ENCODE data around the gene PIGK. TPM values are rescaled to one million over a fixed set of nuclear protein-coding genes. Genes with fewer than 3 reads are reported as not detected.

The PIGK gene
- total RNA-seq, 1 experiment from 2014 or later: 23.3 TPM

GRCh38 chr1:77051425-77051824 lies 167.8 kb downstream of the PIGK start (continued):
- TF ChIP-seq POLR2AphosphoS5 (IDR thresholded peaks at IDR 0.05; ENCODE audit: low read depth, low read length) (no peak), SP1 (IDR thresholded peaks at IDR 0.05; ENCODE audit: low read depth) (no peak)
- TF ChIP-seq, protein P1, sequence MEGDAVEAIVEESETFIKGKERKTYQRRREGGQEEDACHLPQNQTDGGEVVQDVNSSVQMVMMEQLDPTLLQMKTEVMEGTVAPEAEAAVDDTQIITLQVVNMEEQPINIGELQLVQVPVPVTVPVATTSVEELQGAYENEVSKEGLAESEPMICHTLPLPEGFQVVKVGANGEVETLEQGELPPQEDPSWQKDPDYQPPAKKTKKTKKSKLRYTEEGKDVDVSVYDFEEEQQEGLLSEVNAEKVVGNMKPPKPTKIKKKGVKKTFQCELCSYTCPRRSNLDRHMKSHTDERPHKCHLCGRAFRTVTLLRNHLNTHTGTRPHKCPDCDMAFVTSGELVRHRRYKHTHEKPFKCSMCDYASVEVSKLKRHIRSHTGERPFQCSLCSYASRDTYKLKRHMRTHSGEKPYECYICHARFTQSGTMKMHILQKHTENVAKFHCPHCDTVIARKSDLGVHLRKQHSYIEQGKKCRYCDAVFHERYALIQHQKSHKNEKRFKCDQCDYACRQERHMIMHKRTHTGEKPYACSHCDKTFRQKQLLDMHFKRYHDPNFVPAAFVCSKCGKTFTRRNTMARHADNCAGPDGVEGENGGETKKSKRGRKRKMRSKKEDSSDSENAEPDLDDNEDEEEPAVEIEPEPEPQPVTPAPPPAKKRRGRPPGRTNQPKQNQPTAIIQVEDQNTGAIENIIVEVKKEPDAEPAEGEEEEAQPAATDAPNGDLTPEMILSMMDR (IDR thresholded peaks at IDR 0.05 in 2 of 3, conservative IDR thresholded peaks at IDR 0.05 in 1 of 3; ENCODE audit: borderline replicate concordance in 1 of 3, insufficient read depth in 1 of 3, low read depth in 2 of 3, low read length in 2 of 3): no peak

DNA sequence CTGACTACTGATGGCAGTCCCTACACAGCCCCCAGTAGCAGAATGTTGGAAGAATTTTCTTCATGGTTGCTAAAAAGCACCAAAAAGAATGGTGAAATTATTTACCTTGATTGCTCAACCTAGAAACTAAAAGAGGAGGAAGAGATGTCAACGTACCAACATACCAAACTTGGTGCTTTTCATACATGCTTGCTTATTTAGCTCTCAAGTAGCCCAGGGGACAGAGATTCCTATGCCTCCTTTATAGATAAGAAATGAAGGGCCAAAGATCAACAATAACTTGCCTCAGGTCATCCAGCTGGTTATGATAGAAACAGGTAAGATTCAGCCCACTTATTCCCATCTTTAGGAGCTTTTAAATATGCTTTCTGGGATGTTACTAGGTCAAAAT lies 170.6 kb downstream of the PIGK start:
- CTCF ChIA-PET: no interaction called here
- Histone ChIP-seq H3K9me2 (ENCODE audit: insufficient read depth) (no peaks in the 10 kb centered on the region), H3K79me2 (ENCODE audit: insufficient read depth, low read length) (no peaks in the 10 kb centered on the region), H3K9me3 (ENCODE audit: control insufficient read depth in 1 of 2, insufficient read depth in 1 of 2, low read depth in 1 of 2, low read length in 2 of 2) (no peaks in the 10 kb centered on the region), H3K4me2 (ENCODE audit: low read length) (no peak overlapping the region), H2AFZ (ENCODE audit: low read depth, low read length, poor library complexity, severe bottlenecking) (no peak overlapping the region), H3K4me1 (ENCODE audit: control insufficient read depth in 1 of 2, insufficient read depth in 2 of 2, low read length in 2 of 2) (peaks cover 0 to 10% of the 10 kb centered on the region in 2 experiments; a peak in 1 of 4 replicates), H3K4me3 (replicated peaks in 1 of 2; ENCODE audit: low read depth in 1 of 2, low read length in 2 of 2) (no peak overlapping the region), H3K9ac (ENCODE audit: low read length) (no peak overlapping the region), H4K20me1 (ENCODE audit: insufficient read depth) (no peaks in the 10 kb centered on the region), H3K36me3 (ENCODE audit: control insufficient read depth in 1 of 2, insufficient read depth in 2 of 2, low read length in 2 of 2) (no peaks in the 10 kb centered on the region), H3K27ac (ENCODE audit: low read depth, low read length) (no peak overlapping the region), H3K27me3 (ENCODE audit: insufficient read depth, low read length) (no peaks in the 10 kb centered on the region)
- RAD21 ChIA-PET (ENCODE audit: low non-redundant PET in 1 of 2, low total read pairs in 2 of 2, uncharacterized antibody in 2 of 2, unreplicated experiment in 2 of 2): no interaction called here
- no TSS peak for BruUV-seq (replicated peaks)
- TF ChIP-seq YY1 (IDR thresholded peaks at IDR 0.05; ENCODE audit: extremely low read depth, insufficient replicate concordance, low read depth, low read length): no peak
- TF ChIP-seq CBX3 (IDR thresholded peaks at IDR 0.05; ENCODE audit: low read depth): no peak
- no peak for TF ChIP-seq ZFX (IDR thresholded peaks at IDR 0.05)
- TF ChIP-seq, protein P2, sequence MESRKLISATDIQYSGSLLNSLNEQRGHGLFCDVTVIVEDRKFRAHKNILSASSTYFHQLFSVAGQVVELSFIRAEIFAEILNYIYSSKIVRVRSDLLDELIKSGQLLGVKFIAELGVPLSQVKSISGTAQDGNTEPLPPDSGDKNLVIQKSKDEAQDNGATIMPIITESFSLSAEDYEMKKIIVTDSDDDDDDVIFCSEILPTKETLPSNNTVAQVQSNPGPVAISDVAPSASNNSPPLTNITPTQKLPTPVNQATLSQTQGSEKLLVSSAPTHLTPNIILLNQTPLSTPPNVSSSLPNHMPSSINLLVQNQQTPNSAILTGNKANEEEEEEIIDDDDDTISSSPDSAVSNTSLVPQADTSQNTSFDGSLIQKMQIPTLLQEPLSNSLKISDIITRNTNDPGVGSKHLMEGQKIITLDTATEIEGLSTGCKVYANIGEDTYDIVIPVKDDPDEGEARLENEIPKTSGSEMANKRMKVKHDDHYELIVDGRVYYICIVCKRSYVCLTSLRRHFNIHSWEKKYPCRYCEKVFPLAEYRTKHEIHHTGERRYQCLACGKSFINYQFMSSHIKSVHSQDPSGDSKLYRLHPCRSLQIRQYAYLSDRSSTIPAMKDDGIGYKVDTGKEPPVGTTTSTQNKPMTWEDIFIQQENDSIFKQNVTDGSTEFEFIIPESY (IDR thresholded peaks at IDR 0.05; ENCODE audit: extremely low read depth, insufficient replicate concordance, low read length): no peak
- TF ChIP-seq FOSL1 (IDR thresholded peaks at IDR 0.05; ENCODE audit: low read depth): no peak
- no peak for TF ChIP-seq JUND (IDR thresholded peaks at IDR 0.05)
- no peak for TF ChIP-seq POLR2AphosphoS5 (IDR thresholded peaks at IDR 0.05; ENCODE audit: low read depth, low read length)
- TF ChIP-seq POLR2A (IDR thresholded peaks at IDR 0.05; ENCODE audit: borderline replicate concordance, extremely low read depth, insufficient read depth, insufficient read length): no peak
- TF ChIP-seq TCF7L2 (IDR thresholded peaks at IDR 0.05; ENCODE audit: borderline replicate concordance, extremely low read depth, insufficient read depth, insufficient read length): no peak
- TF ChIP-seq ZNF274 (IDR thresholded peaks at IDR 0.05; ENCODE audit: low read depth, low read length): no peak
- TF ChIP-seq EZH2 (IDR thresholded peaks at IDR 0.05): no peak
- TF ChIP-seq, protein P1 (IDR thresholded peaks at IDR 0.05 in 2 of 3, conservative IDR thresholded peaks at IDR 0.05 in 1 of 3; ENCODE audit: borderline replicate concordance in 1 of 3, insufficient read depth in 1 of 3, low read depth in 2 of 3, low read length in 2 of 3): no peak
- ATAC-seq: no peak
- no peak for DNase-seq (ENCODE audit: low read depth, low spot score)
- POLR2A ChIA-PET: no interaction called here
- intact Hi-C loops (cut with micrococcal nuclease): no loop called here

Data from HCT116 (cell line).